NCI-H2227 treated with DMSO at 0.1 percent for 48 hours (cell line): ENCODE measurements around the gene FER.
"Not testable (repeated sequence)": the region's sequence is repeated elsewhere in the genome, so short reads cannot be mapped to it uniquely, and the experiment has no call there.

ENCODE experiments used
- DNase-seq: peaks from one replicate; lab custom pipeline; 2025; lab: John Stamatoyannopoulos, UW

The FER gene

DNA sequence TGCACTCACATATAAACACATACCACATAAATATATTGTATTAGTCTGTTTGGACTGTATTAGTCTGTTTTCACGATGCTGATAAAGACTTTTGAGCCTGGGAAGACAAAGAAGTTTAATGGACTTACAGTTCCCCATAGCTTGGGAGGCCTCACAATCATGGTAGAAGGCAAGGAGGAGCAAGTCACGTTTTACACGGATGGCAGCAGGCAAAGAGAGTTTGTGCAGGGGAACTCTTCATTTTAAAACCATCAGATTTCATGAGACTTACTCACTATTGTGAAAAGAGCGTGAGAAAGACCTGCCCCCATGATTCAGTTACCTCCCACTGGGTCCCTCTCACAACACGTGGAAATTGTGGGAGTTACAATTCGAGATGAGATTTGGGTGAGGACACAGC is 133.4 kb downstream of the FER start:
- no peak for DNase-seq

DNA sequence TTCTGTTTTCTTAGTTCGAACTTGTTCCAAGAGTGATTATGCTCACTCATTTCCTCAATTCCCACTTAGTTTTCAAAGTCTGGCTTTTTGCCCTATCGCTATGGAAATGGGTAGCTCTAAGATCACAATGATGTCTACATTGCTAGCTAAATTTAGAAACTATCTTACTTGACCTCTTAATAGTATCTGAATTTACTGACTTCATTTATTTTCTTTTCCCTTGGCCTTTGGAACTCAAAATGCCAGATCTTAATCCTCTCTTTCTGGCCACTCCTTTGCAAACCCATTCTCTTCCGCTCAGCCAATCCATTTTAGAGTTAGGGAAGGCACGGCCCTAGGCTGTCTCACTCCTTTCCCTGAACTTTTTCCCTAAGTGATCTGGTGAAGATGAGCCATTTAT is 137.0 kb downstream of the FER start:
- DNase-seq, result no peak

DNA sequence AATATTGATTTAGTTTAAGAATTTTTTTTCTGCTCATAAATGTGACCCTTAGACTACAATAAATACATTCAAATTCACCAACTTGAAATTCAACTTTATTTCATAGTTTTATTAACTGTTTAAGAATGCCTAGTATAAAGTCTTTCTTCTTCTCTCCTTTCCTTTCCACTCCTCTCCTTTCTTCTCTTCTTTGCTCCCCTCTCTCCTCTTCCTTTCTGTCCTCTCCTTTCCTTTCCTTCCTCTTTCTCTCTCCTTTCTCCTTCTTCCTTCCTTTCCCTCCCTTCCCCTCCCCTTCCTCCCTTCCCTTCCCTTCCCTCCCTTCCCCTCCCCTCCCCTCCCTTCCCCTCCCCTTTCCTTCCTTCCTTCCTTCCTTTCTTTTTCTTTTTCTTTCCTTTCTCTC is 150.6 kb downstream of the FER start:
- DNase-seq, result no peak

- no peak for DNase-seq
These were observed 151.0 kb downstream of the FER start for GRCh38 chr5:108898707-108899106.

DNA sequence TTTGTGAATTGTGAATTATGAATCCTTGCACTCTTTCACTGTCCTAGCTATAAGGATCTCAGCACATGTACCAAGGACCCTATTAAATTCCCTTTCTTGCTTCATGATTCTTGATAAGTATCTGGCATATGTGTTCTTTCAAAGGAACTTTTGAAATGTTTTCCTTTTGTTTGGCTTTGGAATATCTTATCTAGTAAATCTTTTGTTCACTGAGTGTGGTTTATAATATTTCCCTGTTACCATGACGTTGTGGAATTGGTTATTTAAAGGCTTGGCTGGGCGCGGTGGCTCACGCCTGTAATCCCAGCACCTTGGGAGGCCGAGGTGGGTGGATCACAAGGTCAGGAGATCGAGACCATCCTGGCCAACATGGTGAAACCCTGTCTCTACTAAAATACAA is 151.5 kb downstream of the FER start:
- not testable (repeated sequence) for DNase-seq

DNA sequence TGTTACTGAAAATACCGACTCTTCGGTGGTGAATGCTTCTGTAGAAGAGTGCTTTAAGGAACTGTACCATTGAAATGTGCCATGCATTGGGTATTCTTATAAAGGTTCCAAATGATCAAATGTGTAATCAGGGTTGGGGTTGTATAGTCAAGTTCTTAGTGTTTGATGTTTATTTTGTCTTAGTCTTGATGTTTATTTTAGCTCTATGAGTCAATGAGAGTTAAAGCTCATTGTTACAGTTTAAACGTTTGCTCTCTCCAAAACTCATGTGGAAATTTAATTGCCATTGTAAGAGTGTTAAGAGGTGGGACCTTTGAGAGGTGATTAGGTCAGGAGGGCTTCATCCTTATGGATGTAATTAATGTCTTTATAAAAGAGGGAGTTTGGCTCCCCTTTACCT is 153.0 kb downstream of the FER start:
- no peak for DNase-seq

DNA sequence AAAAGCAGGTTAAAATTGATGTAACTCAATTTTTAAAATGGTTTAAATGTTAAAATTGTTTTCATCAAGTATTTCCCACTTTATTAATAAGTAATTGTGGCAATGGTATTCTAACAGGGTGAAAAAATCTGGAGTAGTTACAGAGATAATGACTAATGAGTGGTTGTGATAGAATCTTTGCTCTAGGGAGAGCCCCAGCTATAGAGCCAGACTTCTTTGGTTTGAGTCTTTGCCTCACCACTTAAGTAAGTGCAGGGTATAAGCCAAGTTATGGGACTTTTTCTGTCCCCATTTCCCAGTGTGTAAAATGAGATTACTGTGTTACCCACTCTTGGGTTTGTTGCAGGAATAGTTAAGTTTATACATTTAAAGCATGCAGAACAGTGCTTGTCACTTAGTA is 158.1 kb downstream of the FER start:
- no peak for DNase-seq

- no peak for DNase-seq
These were observed 162.9 kb downstream of the FER start for GRCh38 chr5:108910627-108911026.

GRCh38 chr5:108911055-108911454 is 163.4 kb downstream of the FER start:
- DNase-seq, result no peak

DNA sequence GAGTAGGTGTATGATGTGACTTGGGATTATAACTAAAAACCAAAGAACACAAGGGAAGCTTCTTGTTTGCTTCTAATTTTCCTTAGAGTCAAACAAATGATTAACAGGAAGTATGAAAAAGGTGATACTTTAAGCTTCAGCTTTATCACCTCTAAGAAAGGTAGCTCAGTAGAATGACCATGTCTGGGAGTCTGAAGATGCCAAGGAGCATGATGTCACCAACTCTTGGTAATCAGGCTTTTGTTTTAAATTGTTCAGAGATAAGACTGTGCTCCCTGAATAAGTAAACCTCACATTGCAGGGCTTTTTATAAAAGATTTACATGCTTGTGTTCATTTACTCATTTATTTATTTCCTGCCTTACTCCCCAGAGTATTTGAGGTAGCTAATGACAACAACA is 169.9 kb downstream of the FER start:
- no peak for DNase-seq

- no peak for DNase-seq
These were observed 172.1 kb downstream of the FER start for GRCh38 chr5:108919591-108920326.

DNA sequence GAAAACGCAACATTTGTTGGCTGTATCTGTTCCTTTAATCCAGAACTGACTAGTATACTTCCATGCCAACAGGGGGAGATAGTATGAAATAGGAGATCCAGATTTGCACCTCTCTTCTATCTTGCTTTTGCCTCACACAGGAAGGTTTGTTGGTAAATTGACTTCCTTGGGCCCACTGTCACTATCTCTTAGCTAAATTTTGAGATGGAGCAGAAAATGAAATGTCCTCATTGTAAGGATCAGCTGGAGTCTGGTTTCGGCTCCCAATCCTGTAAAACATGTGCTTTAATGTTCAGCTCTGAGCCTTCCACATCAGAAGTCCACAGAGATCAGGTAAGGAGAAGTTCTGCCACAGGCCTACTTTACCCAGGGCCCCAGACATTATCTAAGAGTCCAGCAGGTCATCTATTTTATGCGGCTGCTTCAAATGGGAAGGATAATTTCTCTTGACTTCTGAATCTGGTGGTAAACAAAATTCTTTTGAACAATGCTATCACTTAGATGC is 176.8 kb downstream of the FER start:
- no peak for DNase-seq

DNA sequence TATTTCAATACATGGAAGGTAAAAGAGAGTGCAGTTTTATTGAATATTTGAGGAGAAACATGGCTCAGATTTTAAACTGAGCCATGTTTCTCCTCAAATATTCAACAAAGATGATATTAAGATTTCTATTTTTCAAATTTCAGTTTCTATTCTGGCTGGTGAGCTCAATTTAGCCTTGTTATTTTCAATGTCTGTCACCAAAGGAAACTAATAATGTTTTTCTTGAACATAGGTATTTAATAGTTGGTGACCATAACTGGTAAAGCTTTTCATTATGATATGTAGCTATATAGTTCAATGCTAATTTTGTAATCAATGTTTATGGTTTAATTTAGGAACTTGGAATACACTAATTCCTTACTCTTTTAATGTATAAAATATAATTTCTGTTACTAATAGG is 177.4 kb downstream of the FER start:
- DNase-seq, result no peak

DNA sequence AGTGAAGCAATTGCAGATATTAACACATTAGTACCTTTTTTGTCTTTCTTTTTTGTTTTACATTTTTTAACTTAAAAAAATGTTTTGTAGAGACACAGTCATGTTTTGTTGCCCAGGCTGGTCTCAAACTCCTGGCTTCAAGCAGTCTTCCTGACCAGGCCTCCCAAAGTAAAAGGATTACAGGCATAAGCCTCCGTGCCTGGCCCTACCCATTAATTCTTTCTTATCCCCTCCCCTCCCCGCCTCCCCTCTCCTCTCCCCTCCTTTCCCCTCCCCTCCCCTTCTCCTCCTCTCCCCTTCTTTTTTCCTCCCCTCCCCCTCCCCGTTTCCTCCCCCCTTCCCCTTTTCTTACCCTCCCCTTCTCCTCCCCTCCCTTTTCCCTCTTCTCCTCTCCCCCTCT is 182.4 kb downstream of the FER start:
- no peak for DNase-seq

DNA sequence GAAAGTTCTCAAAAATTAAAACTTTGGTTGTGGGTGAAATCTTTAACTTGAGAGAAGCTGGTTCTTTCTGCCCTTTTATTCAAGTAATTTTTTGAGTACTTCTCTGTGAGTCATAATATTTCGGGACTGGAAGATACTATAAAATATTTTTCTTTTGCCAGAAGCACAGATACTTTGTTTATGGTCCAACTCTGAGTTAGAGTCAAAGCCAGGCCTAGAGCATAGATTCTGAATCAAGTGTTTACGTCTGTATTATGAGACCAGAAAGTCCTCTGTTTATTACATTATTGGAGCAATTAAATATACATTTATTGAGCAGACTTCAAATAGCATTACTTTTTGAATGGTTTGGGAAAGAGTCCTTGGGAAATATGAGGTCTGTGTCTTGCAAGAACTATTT is 187.9 kb downstream of the FER start:
- DNase-seq, result no peak

- DNase-seq, result no peak
These were observed 189.5 kb downstream of the FER start for GRCh38 chr5:108937221-108937620.

GRCh38 chr5:108940506-108940905 is 192.8 kb downstream of the FER start:
- DNase-seq, result no peak

DNA sequence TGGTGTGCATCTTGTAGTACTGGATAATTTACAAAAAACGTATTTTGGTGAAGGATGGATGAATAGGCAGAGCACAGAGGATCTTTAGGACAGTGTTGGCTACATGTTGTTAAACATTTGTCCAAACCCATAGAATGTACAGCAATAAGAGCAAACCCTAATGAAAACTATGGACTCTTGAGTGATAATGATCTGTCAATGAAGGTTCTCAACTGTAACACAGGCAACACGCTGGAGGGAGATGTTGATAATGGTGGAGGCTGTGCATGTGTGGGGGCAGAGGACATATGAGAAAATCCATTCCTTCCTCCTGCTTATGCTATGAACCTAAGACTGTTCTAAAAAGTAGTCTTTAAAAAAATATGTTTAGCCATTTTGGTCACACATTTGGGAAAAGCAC is 194.0 kb downstream of the FER start:
- DNase-seq, result no peak

DNA sequence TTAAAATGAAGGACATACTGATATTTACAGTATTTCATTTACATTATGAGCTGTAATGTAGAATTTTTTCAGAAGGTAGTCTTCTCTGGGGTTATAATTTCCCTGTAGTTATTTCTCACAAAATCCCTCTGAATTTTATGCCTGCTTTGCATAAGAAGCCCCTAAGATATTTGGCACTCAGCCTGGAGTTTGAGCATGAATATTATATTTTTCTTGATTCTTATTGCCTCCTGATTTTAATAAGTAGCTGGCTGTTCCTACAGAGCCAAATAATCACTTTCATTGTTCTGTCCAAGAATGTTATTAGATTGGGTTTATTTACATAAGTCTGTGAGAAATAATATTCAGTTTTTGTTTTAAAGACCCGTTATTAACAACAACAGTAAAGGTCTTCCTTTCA is 195.0 kb downstream of the FER start:
- DNase-seq, result no peak

DNA sequence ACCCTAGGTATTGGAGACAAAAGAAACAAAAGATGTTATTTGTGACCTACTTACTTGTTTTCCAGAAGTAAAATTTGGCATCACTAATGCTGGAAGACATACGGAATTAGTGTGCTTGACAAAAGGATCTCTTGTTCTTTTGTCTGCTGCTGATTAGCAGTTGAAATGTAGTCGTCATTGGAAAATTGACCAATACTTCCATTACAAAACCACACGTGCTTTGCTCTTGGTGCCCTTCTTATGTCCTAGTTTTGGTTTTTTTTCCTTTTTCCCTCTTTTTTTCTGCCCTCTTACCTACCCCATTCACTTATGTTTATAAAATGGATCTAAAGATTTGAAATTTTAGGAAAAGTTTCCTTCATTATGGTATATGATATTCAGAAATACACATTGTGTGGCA is 197.4 kb downstream of the FER start:
- no peak for DNase-seq

GRCh38 chr5:108946008-108946407 is 198.3 kb downstream of the FER start:
- DNase-seq, result no peak

DNA sequence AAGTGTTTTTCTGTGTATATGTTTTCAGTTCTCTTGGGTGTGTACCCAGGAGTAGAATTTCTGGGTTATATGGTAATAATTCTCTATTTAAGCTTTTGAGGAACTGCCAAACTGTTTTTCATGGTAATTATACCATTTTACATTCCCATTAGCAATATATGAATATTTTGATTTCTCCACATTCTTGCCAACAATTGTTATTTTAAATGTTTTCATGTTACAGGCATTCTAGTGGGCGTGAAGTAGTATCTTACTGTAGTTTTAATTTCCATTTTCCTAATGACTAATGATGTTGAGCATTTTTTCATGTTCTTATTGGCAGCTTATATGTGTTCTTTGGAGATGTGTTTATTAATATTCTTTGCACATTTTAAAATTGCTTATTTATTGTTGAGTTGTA is 199.5 kb downstream of the FER start:
- DNase-seq, result no peak

- no peak for DNase-seq
These were observed 202.6 kb downstream of the FER start for GRCh38 chr5:108950276-108950675.

GRCh38 chr5:108953940-108954339 is 206.2 kb downstream of the FER start:
- DNase-seq, result no peak
